AG09309 (cell line): ENCODE measurements around the gene SFXN1.

ENCODE experiments used
- DNase-seq: peaks from one replicate; pipeline ENCODE4 v3.0.0-alpha.2; 2010; ENCODE audit warnings: low read depth
- H3K4me3 ChIP-seq: 2 replicates; pipeline ENCODE4 v1.5.1; 2011; ENCODE audit warnings: mild to moderate bottlenecking, low read depth, low read length, moderate library complexity; ENCODE audit not compliant: control insufficient read depth
- TF ChIP-seq, protein P1 (sequence below): IDR thresholded peaks from 2 replicates; pipeline ENCODE4 v1.5.1; 2011; ENCODE audit warnings: mild to moderate bottlenecking, low read depth, low read length, inconsistent platforms; ENCODE audit not compliant: insufficient read depth, control insufficient read depth; ENCODE audit errors: missing control alignments

Gene SFXN1

DNA sequence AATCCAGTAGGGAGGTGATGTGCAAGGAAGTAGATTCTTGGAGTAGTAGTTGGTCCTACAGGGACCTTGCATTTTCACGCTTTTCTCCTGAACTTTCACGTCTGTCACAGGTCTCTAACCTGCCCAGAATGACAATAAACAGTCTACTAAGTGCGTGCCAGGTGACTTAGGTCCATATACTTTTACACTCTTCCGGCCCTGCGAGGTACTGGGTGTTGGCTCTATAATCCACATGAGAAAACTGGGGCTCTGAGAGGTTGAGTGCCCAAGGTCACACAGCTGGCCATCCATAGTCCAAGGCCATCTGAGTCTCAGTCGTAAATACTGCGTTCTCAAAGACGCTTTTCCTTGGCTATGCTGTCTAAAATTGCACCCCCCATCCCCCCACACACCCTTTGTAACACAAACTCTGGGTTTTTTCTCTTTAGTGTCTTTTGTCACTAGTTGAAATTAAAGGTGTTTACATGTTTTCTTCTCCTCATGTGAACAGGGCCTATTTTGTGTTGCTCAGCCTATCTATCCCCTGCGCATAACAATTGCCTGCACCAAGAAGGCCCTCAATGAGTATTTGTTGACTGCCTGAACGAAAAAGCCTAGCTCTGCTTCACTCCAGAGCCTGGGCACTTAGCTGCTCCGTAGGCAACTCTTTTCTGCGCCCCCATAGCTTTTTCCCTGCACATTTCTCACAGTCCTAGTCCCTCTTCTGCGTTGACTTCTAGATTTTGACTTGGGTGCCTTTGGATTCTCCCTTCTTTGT lies 943 bp downstream of the SFXN1 start:
- DNase-seq: no peak
- peak overlapping the region; percentile 81 for H3K4me3 ChIP-seq
- TF ChIP-seq, protein P1, sequence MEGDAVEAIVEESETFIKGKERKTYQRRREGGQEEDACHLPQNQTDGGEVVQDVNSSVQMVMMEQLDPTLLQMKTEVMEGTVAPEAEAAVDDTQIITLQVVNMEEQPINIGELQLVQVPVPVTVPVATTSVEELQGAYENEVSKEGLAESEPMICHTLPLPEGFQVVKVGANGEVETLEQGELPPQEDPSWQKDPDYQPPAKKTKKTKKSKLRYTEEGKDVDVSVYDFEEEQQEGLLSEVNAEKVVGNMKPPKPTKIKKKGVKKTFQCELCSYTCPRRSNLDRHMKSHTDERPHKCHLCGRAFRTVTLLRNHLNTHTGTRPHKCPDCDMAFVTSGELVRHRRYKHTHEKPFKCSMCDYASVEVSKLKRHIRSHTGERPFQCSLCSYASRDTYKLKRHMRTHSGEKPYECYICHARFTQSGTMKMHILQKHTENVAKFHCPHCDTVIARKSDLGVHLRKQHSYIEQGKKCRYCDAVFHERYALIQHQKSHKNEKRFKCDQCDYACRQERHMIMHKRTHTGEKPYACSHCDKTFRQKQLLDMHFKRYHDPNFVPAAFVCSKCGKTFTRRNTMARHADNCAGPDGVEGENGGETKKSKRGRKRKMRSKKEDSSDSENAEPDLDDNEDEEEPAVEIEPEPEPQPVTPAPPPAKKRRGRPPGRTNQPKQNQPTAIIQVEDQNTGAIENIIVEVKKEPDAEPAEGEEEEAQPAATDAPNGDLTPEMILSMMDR: no peak

DNA sequence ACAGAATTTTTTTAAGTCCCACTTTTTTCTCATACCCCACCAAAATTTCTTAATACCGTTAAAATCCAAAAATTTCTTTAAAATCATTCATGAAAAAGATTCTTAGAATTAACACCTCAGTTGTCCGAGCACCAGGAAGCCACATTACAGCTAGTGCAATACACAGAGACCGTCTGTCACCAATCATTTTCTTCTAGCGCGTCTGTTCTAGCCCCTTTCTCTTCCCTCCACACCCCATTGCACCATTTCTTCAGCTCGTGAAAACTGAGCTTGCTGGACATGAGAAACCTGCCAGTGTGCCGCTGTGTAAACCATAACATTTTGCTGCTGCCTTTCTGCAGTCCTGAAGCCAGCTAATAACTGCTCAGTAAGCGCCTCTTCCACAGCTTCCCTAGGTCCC lies 5.0 kb downstream of the SFXN1 start:
- no peak overlapping the region for H3K4me3 ChIP-seq
- TF ChIP-seq, protein P1: no peak
- DNase-seq: no peak

DNA sequence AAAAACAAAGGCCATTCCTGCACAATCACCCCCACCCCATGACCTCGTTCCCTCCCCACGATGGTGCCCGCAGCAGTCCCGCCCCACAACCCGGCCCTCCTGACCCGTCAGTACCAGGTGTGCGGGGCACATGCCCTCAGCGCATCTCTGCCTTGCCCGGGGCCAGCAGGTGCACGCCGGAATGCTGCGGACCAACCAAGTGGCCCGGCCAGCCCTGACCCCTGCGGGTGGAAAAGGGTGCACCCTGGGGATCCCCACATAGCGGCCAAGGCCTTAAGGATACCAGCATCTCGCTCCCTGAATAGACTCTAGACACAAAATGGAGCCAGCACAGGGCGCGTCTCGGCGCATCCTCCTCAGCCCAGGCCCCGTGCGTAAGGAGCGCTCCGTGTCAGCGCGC lies 6.0 kb downstream of the SFXN1 start:
- TF ChIP-seq, protein P1: no peak
- no peak for DNase-seq
- no peak overlapping the region for H3K4me3 ChIP-seq

DNA sequence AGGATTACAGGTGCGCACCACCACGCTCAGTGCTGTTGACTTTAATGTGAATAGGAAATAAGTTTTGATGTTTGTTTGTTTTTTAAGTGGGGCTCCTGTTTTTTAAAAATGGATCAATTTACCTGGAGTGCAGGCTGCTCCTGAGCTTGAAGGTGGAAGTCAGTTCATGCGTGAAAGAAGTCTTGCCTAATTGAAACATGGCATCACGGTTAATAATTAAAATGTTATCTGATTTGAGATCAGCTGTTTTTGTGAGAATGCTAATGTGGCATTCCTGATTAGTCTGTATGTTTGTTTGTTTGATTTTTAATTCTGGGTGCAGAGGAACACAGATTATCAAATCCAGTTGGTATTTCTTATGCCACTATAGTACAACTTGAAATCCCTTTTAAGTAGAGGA lies 6.5 kb downstream of the SFXN1 start:
- TF ChIP-seq, protein P1: no peak
- H3K4me3 ChIP-seq: no peak overlapping the region
- DNase-seq: no peak

DNA sequence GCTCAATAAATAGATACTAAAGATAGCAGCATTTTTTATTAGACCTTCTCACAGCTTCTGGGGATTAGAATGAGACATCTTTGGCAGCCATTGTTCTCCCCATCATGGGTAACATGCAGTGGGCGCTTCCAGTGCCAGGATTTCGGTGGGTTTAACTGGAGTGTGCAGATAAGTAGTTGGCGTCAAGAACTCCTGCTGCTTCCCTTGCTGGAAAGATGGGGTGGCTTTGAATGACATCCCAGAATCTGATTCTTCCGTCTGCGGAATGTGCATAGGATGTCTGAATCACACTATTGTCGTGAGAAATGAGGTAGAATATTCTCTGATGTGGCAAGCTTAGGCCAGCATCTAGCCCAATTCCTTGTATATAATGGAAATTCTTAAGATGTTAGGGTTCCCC lies 7.3 kb downstream of the SFXN1 start:
- no peak overlapping the region for H3K4me3 ChIP-seq
- TF ChIP-seq, protein P1: no peak
- DNase-seq: no peak

DNA sequence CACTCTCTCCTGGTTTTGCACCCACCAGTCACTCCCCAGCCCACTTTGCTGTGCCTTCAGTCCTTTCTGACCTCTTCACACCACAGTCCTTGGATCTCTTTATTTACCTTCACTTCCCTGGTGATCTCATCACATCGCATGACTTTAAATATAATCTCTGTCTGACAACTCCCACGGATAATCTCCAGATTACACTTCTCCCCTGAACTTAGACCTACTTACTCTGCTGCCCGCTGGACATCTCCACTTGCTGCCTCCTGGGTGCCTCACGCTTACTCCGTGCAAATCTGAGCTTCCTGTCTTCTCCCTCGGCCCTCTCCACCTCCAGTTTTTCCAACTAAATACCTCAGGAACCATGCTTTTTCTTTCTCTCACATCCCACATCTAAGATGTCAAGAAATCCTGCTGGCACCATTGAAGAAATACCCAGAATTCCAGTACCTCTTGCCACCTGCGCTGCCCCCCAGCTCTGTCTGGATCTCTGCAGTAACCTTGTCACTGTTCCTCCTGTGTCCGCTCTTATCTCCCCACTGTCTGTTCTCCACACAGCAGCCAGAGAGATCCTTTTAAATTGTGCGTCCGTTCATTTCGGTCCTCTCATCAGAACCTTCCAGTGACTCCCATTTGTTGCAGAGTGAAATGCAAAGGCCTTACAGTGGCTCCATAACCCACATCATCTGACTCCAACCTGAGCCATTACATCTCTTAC lies 9.3 kb downstream of the SFXN1 start:
- no peak for DNase-seq
- H3K4me3 ChIP-seq: no peak overlapping the region
- TF ChIP-seq, protein P1: no peak
